Measurements from ENCODE around the gene CTNNBL1. TPM values are rescaled to one million over a fixed set of nuclear protein-coding genes. Genes with fewer than 3 reads are reported as not detected.

CTNNBL1 gene
- total and polyA plus RNA-seq, 3 donors from 2014 or later, result 50.4 to 119 (median 61.0) TPM

- no peak for DNase-seq
- TF ChIP-seq CTCF (IDR thresholded peaks at IDR 0.05), result no peak
- TF ChIP-seq POLR2A (IDR thresholded peaks at IDR 0.05), result no peak
- Histone ChIP-seq H3K9me3 (no peaks in the 10 kb centered on the region), H3K36me3 (ENCODE audit: low read depth, missing control alignments) (no peaks in the 10 kb centered on the region), H3K4me3 (no peak overlapping the region), H3K27ac (no peak overlapping the region), H3K27me3 (no peaks in the 10 kb centered on the region), H3K4me1 (no peaks in the 10 kb centered on the region)
- 75 to 83% methylated on average over 10 of the region's 10 CpGs for WGBS, 2 donors
- intact Hi-C loops (cut with DNase I; ENCODE audit: low total_unique reads), result no loop called here
Measured at GRCh38 chr20:37856932-37857660, 163.3 kb downstream of the CTNNBL1 start.

DNA sequence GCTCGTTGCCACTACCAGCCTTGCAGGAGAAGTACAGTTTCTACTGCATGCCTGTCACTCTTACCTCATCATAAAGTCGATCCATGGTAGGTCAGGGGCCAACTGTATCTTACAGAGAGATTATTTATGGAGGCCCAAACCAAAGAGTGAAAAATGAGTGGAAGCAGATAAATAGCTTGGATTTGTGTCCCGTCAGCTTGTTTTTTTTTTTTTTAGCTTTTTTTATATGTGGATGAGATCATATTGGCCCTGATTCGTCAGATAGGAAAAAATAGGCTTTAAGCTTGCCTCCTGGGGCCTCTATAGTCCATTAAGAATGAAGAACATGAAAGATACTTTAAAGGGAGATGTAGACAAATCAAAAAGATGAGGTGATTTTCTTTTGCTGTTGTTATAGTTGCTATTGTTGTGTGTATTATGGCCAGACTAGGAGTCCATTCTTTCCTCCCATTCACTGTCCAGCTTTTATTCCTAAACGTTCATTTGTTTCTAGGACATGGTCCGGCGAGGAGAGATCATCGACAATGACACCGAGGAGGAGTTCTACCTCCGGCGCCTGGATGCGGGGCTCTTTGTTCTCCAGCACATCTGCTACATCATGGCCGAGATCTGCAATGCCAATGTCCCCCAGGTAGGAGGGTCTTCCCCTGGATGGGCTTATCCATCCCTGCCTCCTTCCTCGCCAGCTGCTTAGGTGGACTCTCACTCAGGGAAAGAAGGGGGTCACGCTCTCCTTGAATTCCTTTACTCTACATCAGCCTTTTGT is 165.8 kb downstream of the CTNNBL1 start:
- no peaks in the 10 kb centered on the region for H3K4me1 ChIP-seq
- no peak overlapping the region for H3K4me3 ChIP-seq
- no peaks in the 10 kb centered on the region for H3K27me3 ChIP-seq
- WGBS, 2 donors, result 93 to 97% methylated on average over 15 of the region's 15 CpGs
- H3K36me3 ChIP-seq (ENCODE audit: low read depth, missing control alignments), result no peaks in the 10 kb centered on the region
- H3K9me3 ChIP-seq, result no peaks in the 10 kb centered on the region
- no peak overlapping the region for H3K27ac ChIP-seq
- intact Hi-C loops (cut with DNase I; ENCODE audit: low total_unique reads), result no loop called here
- TF ChIP-seq CTCF (IDR thresholded peaks at IDR 0.05) (no peak), POLR2A (IDR thresholded peaks at IDR 0.05) (no peak)
- no peak for DNase-seq

- no peak for DNase-seq
- Histone ChIP-seq H3K4me1 (no peaks in the 10 kb centered on the region), H3K4me3 (no peak overlapping the region), H3K36me3 (ENCODE audit: low read depth, missing control alignments) (no peaks in the 10 kb centered on the region), H3K9me3 (no peaks in the 10 kb centered on the region), H3K27ac (no peak overlapping the region), H3K27me3 (no peaks in the 10 kb centered on the region)
- 90% methylated on average over 5 of the region's 5 CpGs for WGBS, 2 donors
- intact Hi-C loops (cut with DNase I; ENCODE audit: low total_unique reads), result no loop called here
- TF ChIP-seq CTCF (IDR thresholded peaks at IDR 0.05) (no peak), POLR2A (IDR thresholded peaks at IDR 0.05) (no peak)
Measured at GRCh38 chr20:37863289-37863688, 169.5 kb downstream of the CTNNBL1 start.

DNA sequence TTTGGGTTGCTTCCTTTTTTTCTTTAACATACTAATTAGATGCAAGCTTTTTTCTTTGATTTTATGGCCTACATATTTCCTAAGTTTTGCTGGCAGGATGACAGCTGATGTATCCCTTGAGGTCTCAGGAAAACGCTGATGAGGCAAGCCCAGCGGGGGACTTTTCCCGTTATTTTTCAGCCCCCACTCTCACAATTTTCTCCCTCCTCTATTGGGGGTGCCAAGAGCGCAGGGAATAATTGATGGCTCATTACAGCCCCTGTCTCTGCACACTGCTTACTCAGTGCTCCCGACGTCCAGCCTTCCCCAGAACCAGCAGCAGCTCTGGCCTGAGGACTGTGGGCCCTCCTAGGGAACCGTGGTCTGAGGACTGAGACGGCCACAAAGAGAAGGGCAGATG is 170.5 kb downstream of the CTNNBL1 start:
- DNase-seq, result no peak
- intact Hi-C loops (cut with DNase I; ENCODE audit: low total_unique reads), result no loop called here
- no peak overlapping the region for H3K4me3 ChIP-seq
- TF ChIP-seq POLR2A (IDR thresholded peaks at IDR 0.05) (no peak), CTCF (IDR thresholded peaks at IDR 0.05) (no peak)
- WGBS, 2 donors, result 66 to 69% methylated on average over 8 of the region's 8 CpGs
- no peaks in the 10 kb centered on the region for H3K9me3 ChIP-seq
- H3K27me3 ChIP-seq, result no peaks in the 10 kb centered on the region
- no peak overlapping the region for H3K27ac ChIP-seq
- H3K36me3 ChIP-seq (ENCODE audit: low read depth, missing control alignments), result no peaks in the 10 kb centered on the region
- no peaks in the 10 kb centered on the region for H3K4me1 ChIP-seq

All from testis (tissue), 3 donors.